Smooth muscle cell (in vitro differentiated cells): ENCODE measurements around the gene TRAF2. TPM values are rescaled to one million over a fixed set of nuclear protein-coding genes. Genes with fewer than 3 reads are reported as not detected.

Source experiments
- DNase-seq: peaks from one replicate; lab custom pipeline; 2025; ENCODE audit not compliant: unreplicated experiment; lab: John Stamatoyannopoulos, UW
- H2AFZ ChIP-seq: fragments of 200-600 bp; sonication (generic); 2 replicates; pipeline ENCODE4 v1.6.0; 2016; ENCODE audit warnings: antibody characterized with exemption, low read depth, mild to moderate bottlenecking
- H3F3A ChIP-seq: fragments of 200-600 bp; sonication (generic); 2 replicates; pipeline ENCODE4 v1.6.0; 2017; ENCODE audit warnings: antibody characterized with exemption, low read depth
- H3K27ac ChIP-seq: fragments of 200-600 bp; sonication (generic); 2 replicates; pipeline ENCODE4 v1.5.1; 2016; ENCODE audit warnings: low read depth, mild to moderate bottlenecking
- H3K27me3 ChIP-seq: fragments of 200-600 bp; sonication (generic); 2 replicates; pipeline ENCODE4 v1.6.1; 2016; ENCODE audit warnings: low read depth, mild to moderate bottlenecking
- H3K36me3 ChIP-seq: fragments of 200-600 bp; sonication (generic); 2 replicates; pipeline ENCODE4 v1.5.1; 2016; ENCODE audit warnings: low read depth
- H3K4me1 ChIP-seq: fragments of 200-600 bp; sonication (generic); 2 replicates; pipeline ENCODE4 v1.5.1; 2016; ENCODE audit warnings: low read depth
- H3K4me2 ChIP-seq: fragments of 200-600 bp; sonication (generic); 2 replicates; pipeline ENCODE4 v1.6.0; 2016; ENCODE audit warnings: mild to moderate bottlenecking
- H3K4me3 ChIP-seq: fragments of 200-600 bp; sonication (generic); 2 replicates; pipeline ENCODE4 v1.5.1; 2016; ENCODE audit warnings: mild to moderate bottlenecking
- H3K79me2 ChIP-seq: fragments of 200-600 bp; sonication (generic); 2 replicates; pipeline ENCODE4 v1.6.0; 2016; ENCODE audit warnings: low read depth, mild to moderate bottlenecking
- H3K9ac ChIP-seq: fragments of 200-600 bp; sonication (generic); 2 replicates; pipeline ENCODE4 v1.6.0; 2016; ENCODE audit warnings: low read depth
- H3K9me3 ChIP-seq: fragments of 200-600 bp; sonication (generic); replicated peaks from 2 replicates; pipeline ENCODE4 v1.5.1; 2016; ENCODE audit warnings: low read depth
- H4K20me1 ChIP-seq: fragments of 200-600 bp; sonication (generic); 2 replicates; pipeline ENCODE4 v1.6.0; 2016; ENCODE audit warnings: low read depth
- WGBS: methylation state at CpG from one replicate; pipeline ENCODE4 v1.1.7; 2016; ENCODE audit warnings: low lambda C conversion rate; 5-methylcytosine and 5-hydroxymethylcytosine counted together
- polyA plus RNA-seq: library from polyadenylated mRNA; unstranded; fragments of >200 nt; fragmentation: Nextera tagmentation; extraction: Ambion mirVana; gene quantifications from 2 replicates; pipeline ENCODE4 v1.2.1, GENCODE V29; 2016
- total RNA-seq: library from RNA; depleted of rRNA; stranded (reverse); fragments of >200 nt; gene quantifications from 2 replicates; pipeline ENCODE4 v1.2.3, GENCODE V29; 2014
- TF ChIP-seq, protein P1 (sequence below): fragments of 200-600 bp; sonication (generic); IDR thresholded peaks from 2 replicates; pipeline ENCODE4 v1.5.1; 2017; ENCODE audit warnings: borderline replicate concordance, mild to moderate bottlenecking, antibody characterized with exemption; ENCODE audit not compliant: insufficient read depth, poor library complexity, severe bottlenecking

The TRAF2 gene
- total and polyA plus RNA-seq, 2 experiments from 2014 or later: 7.0 to 15.9 TPM

DNA sequence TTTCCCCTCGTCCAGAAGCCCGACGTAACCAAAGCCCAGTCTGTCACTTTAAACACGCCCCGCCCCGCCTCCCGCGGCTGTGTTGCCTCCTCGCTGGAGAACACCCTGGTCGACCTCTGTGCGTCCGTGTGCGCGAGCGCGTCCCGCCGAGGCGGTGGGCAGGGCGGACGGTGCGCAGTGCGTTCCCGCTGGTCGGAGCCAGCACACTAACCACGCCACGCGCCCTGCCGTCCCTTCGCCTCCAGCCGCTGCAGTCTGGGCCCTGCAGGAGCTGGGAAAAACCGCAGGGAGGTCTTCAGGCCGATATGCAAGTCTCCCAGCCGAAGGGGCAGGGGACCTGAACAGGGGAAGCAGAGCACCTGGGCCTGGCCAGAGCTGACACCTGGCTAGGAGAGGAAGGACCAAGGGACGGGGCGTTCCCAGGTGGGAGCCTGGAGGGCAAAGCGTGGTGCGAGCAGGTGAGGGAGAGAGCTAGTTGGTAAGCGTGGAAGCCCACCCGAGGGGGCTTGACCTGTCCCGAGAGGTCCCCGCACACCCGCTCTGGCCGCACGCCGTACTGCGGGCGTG lies 38.4 kb upstream of the TRAF2 start:
- Histone ChIP-seq H3K27ac (peak overlapping the region; percentile 86), H3K36me3 (no peaks in the 10 kb centered on the region), H2AFZ (no peak overlapping the region), H3K4me2 (peak overlapping the region; percentile 100), H3F3A (peaks cover 5% of the 10 kb centered on the region), H3K4me1 (peaks cover 11% of the 10 kb centered on the region), H3K4me3 (peak overlapping the region; percentile 93), H3K9ac (peak overlapping the region; percentile 66), H3K27me3 (no peaks in the 10 kb centered on the region), H3K79me2 (peaks cover 14% of the 10 kb centered on the region), H4K20me1 (peaks cover 13% of the 10 kb centered on the region), H3K9me3 (no peaks in the 10 kb centered on the region)
- 1% methylated on average over 48 of the region's 48 CpGs for WGBS
- TF ChIP-seq, protein P1, sequence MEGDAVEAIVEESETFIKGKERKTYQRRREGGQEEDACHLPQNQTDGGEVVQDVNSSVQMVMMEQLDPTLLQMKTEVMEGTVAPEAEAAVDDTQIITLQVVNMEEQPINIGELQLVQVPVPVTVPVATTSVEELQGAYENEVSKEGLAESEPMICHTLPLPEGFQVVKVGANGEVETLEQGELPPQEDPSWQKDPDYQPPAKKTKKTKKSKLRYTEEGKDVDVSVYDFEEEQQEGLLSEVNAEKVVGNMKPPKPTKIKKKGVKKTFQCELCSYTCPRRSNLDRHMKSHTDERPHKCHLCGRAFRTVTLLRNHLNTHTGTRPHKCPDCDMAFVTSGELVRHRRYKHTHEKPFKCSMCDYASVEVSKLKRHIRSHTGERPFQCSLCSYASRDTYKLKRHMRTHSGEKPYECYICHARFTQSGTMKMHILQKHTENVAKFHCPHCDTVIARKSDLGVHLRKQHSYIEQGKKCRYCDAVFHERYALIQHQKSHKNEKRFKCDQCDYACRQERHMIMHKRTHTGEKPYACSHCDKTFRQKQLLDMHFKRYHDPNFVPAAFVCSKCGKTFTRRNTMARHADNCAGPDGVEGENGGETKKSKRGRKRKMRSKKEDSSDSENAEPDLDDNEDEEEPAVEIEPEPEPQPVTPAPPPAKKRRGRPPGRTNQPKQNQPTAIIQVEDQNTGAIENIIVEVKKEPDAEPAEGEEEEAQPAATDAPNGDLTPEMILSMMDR: no peak
- DNase-seq: peak; percentile 85

DNA sequence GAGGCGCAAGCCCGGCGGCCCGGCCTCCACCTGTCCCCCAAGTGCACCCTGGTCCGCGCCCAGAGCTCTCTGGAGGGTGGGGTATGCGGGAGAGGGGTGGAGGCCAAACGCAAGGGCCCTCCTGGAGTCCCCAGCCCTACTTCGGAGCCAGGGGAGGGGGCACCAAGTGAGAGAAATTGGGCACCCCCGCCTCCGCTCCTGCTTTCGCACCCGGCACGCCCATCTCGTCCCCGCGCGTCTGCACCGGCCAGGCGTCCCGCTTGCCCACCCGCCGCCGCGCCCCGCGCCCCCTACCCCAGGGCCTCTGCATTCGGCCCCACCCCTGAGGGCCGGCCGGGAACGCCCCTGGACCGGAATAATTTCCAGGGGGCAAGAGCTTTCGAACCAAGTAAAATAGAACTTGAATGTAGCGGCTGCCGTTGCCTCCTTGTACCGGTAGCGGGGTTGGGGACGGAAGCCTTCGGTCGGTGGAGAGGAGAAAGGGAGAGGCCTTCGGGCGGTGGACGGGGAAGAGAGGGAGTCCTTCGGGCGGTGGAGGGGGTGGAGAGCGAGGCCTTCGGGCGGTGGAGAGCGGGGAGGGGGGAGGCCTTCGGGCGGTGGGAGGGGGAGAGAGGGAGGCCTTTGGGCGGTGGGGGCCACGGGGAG lies 37.8 kb upstream of the TRAF2 start:
- H4K20me1 ChIP-seq: peaks cover 13% of the 10 kb centered on the region
- peak overlapping the region; percentile 66 for H3K9ac ChIP-seq
- H3K27me3 ChIP-seq: no peaks in the 10 kb centered on the region
- H3K27ac ChIP-seq: peak overlapping the region; percentile 86
- peak overlapping the region; percentile 93 for H3K4me3 ChIP-seq
- H3K4me1 ChIP-seq: peaks cover 11% of the 10 kb centered on the region
- WGBS: 1% methylated on average over 40 of the region's 53 CpGs
- no peaks in the 10 kb centered on the region for H3K9me3 ChIP-seq
- no peak overlapping the region for H2AFZ ChIP-seq
- H3K36me3 ChIP-seq: no peaks in the 10 kb centered on the region
- peak overlapping the region; percentile 100 for H3K4me2 ChIP-seq
- no peaks in the 10 kb centered on the region for H3F3A ChIP-seq
- TF ChIP-seq, protein P1: no peak
- DNase-seq: peak; percentile 67
- H3K79me2 ChIP-seq: peaks cover 14% of the 10 kb centered on the region

DNA sequence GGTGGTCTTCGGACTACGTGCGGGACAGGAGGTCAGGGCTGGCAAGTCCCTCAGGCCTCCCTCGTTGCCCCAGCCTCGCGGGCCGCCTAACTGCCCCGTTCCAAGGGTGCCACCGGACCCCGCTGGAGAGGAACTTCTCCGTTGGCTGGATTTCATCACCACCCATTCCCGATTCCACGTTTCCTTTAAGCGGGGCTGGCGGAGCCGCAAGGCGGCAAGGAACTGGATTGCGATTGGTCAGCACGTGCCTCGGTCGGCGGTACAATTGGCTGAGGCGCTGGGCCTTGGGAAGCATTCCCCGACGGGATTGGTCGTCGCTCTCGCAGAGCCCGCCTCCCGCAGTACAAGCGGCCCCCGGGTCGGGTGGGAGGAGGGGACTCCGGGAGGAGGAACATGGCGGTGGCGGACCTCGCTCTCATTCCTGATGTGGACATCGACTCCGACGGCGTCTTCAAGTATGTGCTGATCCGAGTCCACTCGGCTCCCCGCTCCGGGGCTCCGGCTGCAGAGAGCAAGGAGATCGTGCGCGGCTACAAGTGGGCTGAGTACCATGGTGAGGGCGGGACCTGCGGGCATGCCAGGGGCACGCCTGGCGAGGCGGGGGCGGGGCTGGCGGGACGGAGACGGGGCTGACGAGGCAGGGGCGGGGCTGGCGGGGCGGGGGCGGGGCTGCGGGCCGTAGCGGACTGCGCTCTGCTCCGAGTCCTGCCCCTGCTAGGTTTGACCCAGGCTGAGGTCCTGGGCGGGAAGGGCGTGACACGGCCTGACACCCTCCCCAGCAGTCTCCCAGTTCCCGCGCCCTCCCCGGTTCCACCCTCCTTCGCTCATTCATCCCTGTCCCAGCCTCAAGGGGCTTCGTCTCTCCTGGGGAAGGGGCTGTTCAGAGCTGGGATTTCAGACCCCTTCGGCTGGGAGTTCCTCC lies 37.0 kb upstream of the TRAF2 start, which contains the start of gene PHPT1:
PHPT1 (plus strand) TSS at position 372 of the 922 bp plus-strand sequence; CDS start at position 394, 22 bp downstream.
- Histone ChIP-seq H3K9me3 (no peaks in the 10 kb centered on the region), H3K79me2 (peaks cover 14% of the 10 kb centered on the region), H4K20me1 (peaks cover 13% of the 10 kb centered on the region), H3K4me1 (peaks cover 11% of the 10 kb centered on the region), H2AFZ (peak within 1 kb of the TSS; percentile 61), H3K4me2 (peak within 1 kb of the TSS; percentile 100), H3K36me3 (no peaks in the 10 kb centered on the region), H3F3A (no peaks in the 10 kb centered on the region), H3K27me3 (no peaks in the 10 kb centered on the region), H3K27ac (peak within 1 kb of the TSS; percentile 86), H3K4me3 (peak within 1 kb of the TSS; percentile 93), H3K9ac (peak within 1 kb of the TSS; percentile 73)
- peak; percentile 100 for DNase-seq
- 2% methylated on average over 56 of the region's 77 CpGs for WGBS
- TF ChIP-seq, protein P1: no peak
